Measurements from ENCODE around the gene PRLR. TPM values are rescaled to one million over a fixed set of nuclear protein-coding genes. Genes with fewer than 3 reads are reported as not detected.
"Not testable (repeated sequence)": the region's sequence is repeated elsewhere in the genome, so short reads cannot be mapped to it uniquely, and the experiment has no call there.

Gene PRLR
- total RNA-seq, 1 experiment from 2014 or later = 0.59 TPM

GRCh38 chr5:35114698-35115097, 115.6 kb downstream of the PRLR start:
- BruUV-seq (replicated peaks) = no TSS peak
- H3K36me3 Mint-ChIP-seq (ENCODE audit: insufficient read depth, unreplicated experiment) = no peaks in the 10 kb centered on the region

GRCh38 chr5:35112300-35112699, 118.0 kb downstream of the PRLR start:
- TF ChIP-seq CTCF (IDR thresholded peaks at IDR 0.05; ENCODE audit: unreplicated experiment) = no peak
- intact Hi-C loops (cut with micrococcal nuclease; ENCODE audit: unreplicated experiment) = no loop called here
- no TSS peak for BruUV-seq (replicated peaks)
- no peak for DNase-seq
- Mint-ChIP-seq H3K27me3 (ENCODE audit: unreplicated experiment) (no peaks in the 10 kb centered on the region), H3K27ac (ENCODE audit: unreplicated experiment) (no peak overlapping the region), H3K4me3 (ENCODE audit: low read depth, unreplicated experiment) (no peak overlapping the region), H3K9me3 (ENCODE audit: low read depth, unreplicated experiment) (peaks cover 7% of the 10 kb centered on the region), H3K4me1 (ENCODE audit: low read depth, unreplicated experiment) (no peaks in the 10 kb centered on the region), H3K36me3 (ENCODE audit: insufficient read depth, unreplicated experiment) (no peaks in the 10 kb centered on the region)
- CTCF ChIA-PET = interaction anchor here (0.6 kb wide), 1 partner anchor 86 kb away, joined by 3 read pairs; no protein-coding TSS in a partner anchor

More at GRCh38 chr5:35114698-35115097, 115.6 kb downstream of the PRLR start:
- intact Hi-C loops (cut with micrococcal nuclease; ENCODE audit: unreplicated experiment) = no loop called here
- no peak overlapping the region for H3K4me3 Mint-ChIP-seq (ENCODE audit: low read depth, unreplicated experiment)
- H3K27ac Mint-ChIP-seq (ENCODE audit: unreplicated experiment) = no peak overlapping the region
- CTCF ChIA-PET = no interaction called here
- peaks cover 7% of the 10 kb centered on the region for H3K9me3 Mint-ChIP-seq (ENCODE audit: low read depth, unreplicated experiment)
- DNase-seq = no peak
- no peaks in the 10 kb centered on the region for H3K27me3 Mint-ChIP-seq (ENCODE audit: unreplicated experiment)
- no peak for TF ChIP-seq CTCF (IDR thresholded peaks at IDR 0.05; ENCODE audit: unreplicated experiment)
- no peaks in the 10 kb centered on the region for H3K4me1 Mint-ChIP-seq (ENCODE audit: low read depth, unreplicated experiment)

DNA sequence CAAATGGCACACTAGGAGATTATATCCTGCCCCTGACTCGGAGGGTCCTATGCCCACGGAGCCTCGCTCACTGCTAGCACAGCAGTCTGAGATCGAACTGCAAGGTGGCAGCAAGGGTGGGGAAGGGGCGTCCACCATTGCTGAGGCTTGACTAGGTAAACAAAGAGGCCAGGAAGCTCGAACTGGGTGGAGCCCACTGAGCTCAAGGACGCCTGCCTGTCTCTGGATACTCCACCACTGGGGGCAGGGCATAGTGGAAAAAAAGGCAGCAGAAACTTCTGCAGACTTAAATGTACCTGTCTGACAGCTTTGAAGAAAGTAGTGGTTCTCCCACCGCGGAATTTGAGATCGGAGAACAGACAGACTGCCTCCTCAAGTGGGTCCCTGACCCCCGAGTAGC, 125.7 kb downstream of the PRLR start:
- H3K27ac Mint-ChIP-seq (ENCODE audit: unreplicated experiment); H3K9me3 Mint-ChIP-seq (ENCODE audit: low read depth, unreplicated experiment); H3K36me3 Mint-ChIP-seq (ENCODE audit: insufficient read depth, unreplicated experiment); CTCF ChIA-PET; BruUV-seq (replicated peaks); H3K4me1 Mint-ChIP-seq (ENCODE audit: low read depth, unreplicated experiment); H3K4me3 Mint-ChIP-seq (ENCODE audit: low read depth, unreplicated experiment); DNase-seq; intact Hi-C loops (cut with micrococcal nuclease; ENCODE audit: unreplicated experiment); H3K27me3 Mint-ChIP-seq (ENCODE audit: unreplicated experiment): not testable (repeated sequence)

DNA sequence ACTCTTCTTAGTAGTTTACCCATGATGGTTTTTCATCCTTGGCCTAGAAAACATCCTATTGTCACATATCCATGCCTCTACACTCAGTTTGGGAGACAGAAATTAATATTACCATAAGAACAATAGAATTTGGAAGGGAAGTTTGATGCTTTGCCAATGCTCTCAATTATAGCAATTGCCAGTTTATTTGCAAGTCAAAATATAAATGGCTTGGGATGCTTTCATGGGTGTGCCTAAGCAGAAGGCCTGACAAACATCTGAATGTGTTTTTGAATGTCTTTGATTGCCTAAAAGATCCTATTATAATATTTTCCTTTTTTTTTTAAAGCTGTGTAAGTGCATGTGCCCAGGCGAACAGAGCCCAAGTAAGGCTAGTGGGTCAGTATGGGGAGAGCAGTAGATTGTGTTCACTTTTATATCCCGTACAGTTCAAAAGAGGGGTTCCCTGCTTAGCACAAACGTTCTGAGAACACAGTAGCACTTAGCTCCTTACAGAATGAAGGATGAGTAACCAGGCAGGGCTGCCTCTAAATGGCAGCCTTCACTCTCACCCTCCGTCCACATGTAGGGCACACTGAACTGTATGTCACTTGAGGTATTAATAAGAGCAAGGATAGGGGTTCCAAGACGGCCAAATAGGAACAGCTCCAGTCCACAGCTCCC, 126.5 kb downstream of the PRLR start:
- CTCF ChIA-PET = no interaction called here
- no peak overlapping the region for H3K27ac Mint-ChIP-seq (ENCODE audit: unreplicated experiment)
- H3K9me3 Mint-ChIP-seq (ENCODE audit: low read depth, unreplicated experiment) = peaks cover 3% of the 10 kb centered on the region
- H3K4me1 Mint-ChIP-seq (ENCODE audit: low read depth, unreplicated experiment) = no peaks in the 10 kb centered on the region
- intact Hi-C loops (cut with micrococcal nuclease; ENCODE audit: unreplicated experiment) = no loop called here
- no peak overlapping the region for H3K4me3 Mint-ChIP-seq (ENCODE audit: low read depth, unreplicated experiment)
- H3K27me3 Mint-ChIP-seq (ENCODE audit: unreplicated experiment) = no peaks in the 10 kb centered on the region
- no peak for DNase-seq
- no peak for TF ChIP-seq CTCF (IDR thresholded peaks at IDR 0.05; ENCODE audit: unreplicated experiment)
- H3K36me3 Mint-ChIP-seq (ENCODE audit: insufficient read depth, unreplicated experiment) = no peaks in the 10 kb centered on the region
- BruUV-seq (replicated peaks) = no TSS peak

DNA sequence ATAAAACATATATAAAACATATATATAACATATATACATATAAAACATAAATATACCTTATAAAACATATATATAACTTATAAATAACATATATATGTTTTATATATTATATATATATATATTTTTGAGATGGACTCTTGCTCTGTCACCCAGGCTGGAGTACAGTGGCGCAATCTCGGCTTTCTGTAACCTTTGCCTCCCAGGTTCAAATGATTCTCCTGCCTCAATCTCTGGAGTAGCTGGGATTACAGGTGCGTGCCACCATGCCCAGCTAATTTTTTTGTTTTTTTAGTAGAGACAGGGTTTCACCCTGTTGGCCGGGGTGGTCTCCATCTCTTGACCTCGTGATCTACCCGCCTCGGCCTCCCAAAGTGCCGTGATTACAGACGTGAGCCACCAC, 128.6 kb downstream of the PRLR start:
- H3K4me1 Mint-ChIP-seq (ENCODE audit: low read depth, unreplicated experiment); H3K9me3 Mint-ChIP-seq (ENCODE audit: low read depth, unreplicated experiment); H3K4me3 Mint-ChIP-seq (ENCODE audit: low read depth, unreplicated experiment); CTCF ChIA-PET; H3K27ac Mint-ChIP-seq (ENCODE audit: unreplicated experiment); H3K27me3 Mint-ChIP-seq (ENCODE audit: unreplicated experiment); H3K36me3 Mint-ChIP-seq (ENCODE audit: insufficient read depth, unreplicated experiment); DNase-seq; BruUV-seq (replicated peaks); intact Hi-C loops (cut with micrococcal nuclease; ENCODE audit: unreplicated experiment): not testable (repeated sequence)

All from Calu3 (cell line).